Measurements from ENCODE around the gene OR9G4.

The OR9G4 gene

DNA sequence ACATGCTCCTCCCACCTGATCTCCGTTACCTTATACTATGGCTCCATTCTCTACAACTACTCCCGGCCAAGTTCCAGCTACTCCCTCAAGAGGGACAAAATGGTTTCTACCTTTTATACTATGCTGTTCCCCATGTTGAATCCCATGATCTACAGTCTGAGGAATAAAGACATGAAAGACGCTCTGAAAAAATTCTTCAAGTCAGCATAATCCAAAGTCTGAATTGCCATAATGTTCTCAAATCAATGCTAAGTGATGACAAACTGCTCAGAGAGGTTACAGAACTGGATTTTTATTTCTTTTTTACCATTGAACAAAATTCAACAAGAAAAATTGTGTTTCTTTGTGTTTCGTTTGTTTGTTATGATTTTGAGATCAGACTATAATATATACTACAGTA is 7.6 kb downstream of the OR9G4 start:
- TF ChIP-seq, protein P1, sequence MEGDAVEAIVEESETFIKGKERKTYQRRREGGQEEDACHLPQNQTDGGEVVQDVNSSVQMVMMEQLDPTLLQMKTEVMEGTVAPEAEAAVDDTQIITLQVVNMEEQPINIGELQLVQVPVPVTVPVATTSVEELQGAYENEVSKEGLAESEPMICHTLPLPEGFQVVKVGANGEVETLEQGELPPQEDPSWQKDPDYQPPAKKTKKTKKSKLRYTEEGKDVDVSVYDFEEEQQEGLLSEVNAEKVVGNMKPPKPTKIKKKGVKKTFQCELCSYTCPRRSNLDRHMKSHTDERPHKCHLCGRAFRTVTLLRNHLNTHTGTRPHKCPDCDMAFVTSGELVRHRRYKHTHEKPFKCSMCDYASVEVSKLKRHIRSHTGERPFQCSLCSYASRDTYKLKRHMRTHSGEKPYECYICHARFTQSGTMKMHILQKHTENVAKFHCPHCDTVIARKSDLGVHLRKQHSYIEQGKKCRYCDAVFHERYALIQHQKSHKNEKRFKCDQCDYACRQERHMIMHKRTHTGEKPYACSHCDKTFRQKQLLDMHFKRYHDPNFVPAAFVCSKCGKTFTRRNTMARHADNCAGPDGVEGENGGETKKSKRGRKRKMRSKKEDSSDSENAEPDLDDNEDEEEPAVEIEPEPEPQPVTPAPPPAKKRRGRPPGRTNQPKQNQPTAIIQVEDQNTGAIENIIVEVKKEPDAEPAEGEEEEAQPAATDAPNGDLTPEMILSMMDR (IDR thresholded peaks at IDR 0.05; ENCODE audit: extremely low read depth, missing control alignments) = no peak
- DNase-seq (ENCODE audit: low spot score) = no peak

DNA sequence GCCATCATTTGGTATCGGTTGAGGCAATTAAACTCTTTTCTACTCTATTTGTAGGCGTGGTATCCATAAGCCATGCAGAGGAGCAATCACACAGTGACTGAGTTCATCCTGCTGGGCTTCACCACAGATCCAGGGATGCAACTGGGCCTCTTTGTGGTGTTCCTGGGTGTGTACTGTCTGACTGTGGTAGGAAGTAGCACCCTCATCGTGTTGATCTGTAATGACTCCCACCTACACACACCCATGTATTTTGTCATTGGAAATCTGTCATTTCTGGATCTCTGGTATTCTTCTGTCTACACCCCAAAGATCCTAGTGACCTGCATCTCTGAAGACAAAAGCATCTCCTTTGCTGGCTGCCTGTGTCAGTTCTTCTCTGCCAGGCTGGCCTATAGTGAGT is 8.4 kb downstream of the OR9G4 start:
- TF ChIP-seq, protein P1 (IDR thresholded peaks at IDR 0.05; ENCODE audit: extremely low read depth, missing control alignments) = no peak
- no peak for DNase-seq (ENCODE audit: low spot score)

DNA sequence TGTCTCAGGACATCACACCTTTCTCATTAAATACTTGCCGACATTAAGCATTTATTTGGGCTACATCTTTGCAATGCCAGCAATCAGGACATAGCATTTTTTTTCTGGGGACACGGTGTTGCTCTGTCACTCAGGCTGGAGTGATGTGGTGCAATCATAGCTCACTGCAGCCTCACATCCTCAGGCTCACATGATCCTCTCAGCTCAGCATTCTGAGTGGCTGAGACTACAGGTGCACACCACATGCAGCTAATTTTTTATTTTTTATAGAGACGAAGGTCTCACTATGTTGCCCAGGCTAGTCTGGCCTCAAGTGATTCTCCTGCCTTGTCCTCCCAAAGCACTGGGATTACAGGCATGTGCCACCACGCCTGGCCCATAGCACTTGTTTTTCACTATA is 28.0 kb downstream of the OR9G4 start:
- TF ChIP-seq, protein P1 (IDR thresholded peaks at IDR 0.05; ENCODE audit: extremely low read depth, missing control alignments) = no peak
- DNase-seq (ENCODE audit: low spot score) = no peak

DNA sequence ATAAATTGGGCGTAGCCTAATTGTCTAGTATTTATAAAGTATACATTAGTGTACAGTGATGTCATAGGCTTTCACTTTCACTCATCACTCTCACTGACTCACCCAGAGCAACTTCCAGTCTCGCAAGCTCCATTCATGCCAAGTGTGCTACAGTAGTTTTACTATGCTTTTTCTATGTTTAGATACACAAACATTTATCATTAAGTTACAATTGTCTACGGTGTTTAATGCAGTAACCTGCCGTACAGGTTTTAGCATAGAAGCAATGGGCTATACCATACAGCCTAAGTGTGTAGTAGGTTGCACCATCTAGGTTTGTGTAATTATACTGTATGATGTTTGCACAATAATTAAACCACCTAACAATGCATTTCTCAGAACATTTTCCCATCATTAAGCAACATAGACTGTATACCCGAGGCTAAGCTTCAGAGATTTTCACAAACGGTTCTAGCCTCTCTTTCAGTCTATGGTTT is 32.1 kb downstream of the OR9G4 start:
- no peak for DNase-seq (ENCODE audit: low spot score)
- TF ChIP-seq, protein P1 (IDR thresholded peaks at IDR 0.05; ENCODE audit: extremely low read depth, missing control alignments) = no peak

DNA sequence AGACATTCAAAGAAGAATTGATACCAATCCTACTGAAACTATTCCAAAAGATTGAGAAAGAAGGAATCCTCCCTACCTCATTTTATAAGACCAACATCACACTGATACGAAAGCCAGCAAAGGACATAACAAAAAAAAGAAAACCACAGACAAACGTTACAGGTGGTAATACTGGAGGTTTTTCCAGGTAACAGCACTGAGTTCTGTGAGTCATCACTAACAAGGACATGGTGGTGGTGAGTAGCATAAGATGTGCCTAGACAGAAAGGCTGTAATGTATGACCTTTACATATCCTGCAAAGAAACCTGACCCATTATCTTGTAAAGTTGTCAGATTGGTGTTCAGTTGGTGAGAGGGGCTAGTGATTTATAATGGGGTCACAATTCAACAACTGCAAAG is 34.3 kb downstream of the OR9G4 start:
- DNase-seq (ENCODE audit: low spot score) = no peak

DNA sequence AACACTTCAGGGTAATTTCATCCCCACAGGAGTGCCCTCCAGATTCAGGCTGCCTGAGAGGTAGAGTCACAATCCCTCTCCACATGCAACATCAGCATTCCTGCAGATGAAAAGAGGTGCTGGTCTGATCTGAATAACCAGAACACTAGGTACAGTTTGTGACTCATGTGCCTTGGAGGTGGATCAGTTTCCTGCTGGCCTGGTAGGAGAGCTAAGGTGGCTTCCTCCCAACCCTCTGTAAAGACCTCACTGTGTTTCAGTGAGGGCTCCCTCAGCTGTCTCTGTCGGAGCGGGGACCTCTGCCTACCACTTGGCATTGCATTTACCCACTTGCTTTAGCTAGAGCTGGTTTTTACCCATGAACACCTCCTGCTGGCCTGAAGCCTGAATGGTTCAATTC is 42.0 kb downstream of the OR9G4 start:
- no peak for DNase-seq (ENCODE audit: low spot score)
- TF ChIP-seq, protein P1 (IDR thresholded peaks at IDR 0.05; ENCODE audit: extremely low read depth, missing control alignments) = no peak

More for the DNA sequence above, 34.3 kb downstream of the OR9G4 start:
- TF ChIP-seq, protein P1 (IDR thresholded peaks at IDR 0.05; ENCODE audit: extremely low read depth, missing control alignments) = no peak

DNA sequence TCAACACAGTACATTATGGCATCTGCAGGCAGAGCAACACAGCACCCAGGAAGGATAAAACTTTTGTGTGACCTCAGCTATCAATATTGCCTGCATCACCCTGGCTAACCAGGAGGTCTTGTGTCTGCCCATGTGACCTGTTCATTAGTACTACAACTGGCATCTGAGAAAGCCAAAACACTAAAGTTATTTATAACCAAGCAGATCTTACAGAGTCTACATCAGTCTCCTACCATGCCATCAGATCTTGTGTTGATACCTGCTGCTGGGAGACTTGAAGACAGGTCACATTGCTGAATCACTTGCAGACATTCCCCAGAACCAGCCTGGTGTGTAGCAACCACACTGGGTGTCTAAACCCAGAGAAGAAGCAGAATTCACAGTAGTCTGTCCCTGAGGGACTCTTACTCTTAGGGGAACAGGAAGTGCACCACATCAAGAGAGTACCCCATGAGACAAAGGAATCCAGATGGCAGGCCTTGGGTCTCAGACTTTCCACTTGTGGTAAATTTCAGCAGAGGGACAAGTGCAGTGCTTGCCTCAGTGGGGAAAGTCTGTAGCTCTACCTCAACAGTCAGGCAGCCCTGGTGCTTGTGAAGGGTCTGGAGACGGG is 42.6 kb downstream of the OR9G4 start:
- TF ChIP-seq, protein P1 (IDR thresholded peaks at IDR 0.05; ENCODE audit: extremely low read depth, missing control alignments) = no peak
- DNase-seq (ENCODE audit: low spot score) = no peak

Measured in GM20000 (cell line).